Vagina (tissue), 2 donors: ENCODE data around the gene GLB1L3. TPM values are rescaled to one million over a fixed set of nuclear protein-coding genes. Genes with fewer than 3 reads are reported as not detected.

Source experiments
- DNase-seq, 2 donors: peaks; one replicate each; pipeline ENCODE4 v3.0.0-alpha.2; 2017; ENCODE audit errors: extremely low spot score in 2 of 2
- H3K27ac ChIP-seq: fragments of 200-600 bp; sonication (generic); one replicate; pipeline ENCODE4 v1.5.1; 2019
- H3K27me3 ChIP-seq: fragments of 200-600 bp; sonication (generic); one replicate; pipeline ENCODE4 v1.5.1; 2019
- H3K36me3 ChIP-seq, 2 donors: fragments of 200-600 bp; sonication (generic); one replicate each; pipeline ENCODE4 v1.5.1; 2017 to 2019
- H3K4me1 ChIP-seq: fragments of 200-600 bp; sonication (generic); one replicate; pipeline ENCODE4 v1.5.1; 2019
- H3K4me3 ChIP-seq, 2 donors: fragments of 200-600 bp; sonication (generic); 1 replicate in 1 of 2; 2 replicates in 1 of 2; pipeline ENCODE4 v1.5.1; 2016 to 2019
- H3K9me3 ChIP-seq: fragments of 200-600 bp; sonication (generic); one replicate; pipeline ENCODE4 v1.5.1; 2019
- CTCF ChIP-seq, 3 experiments: fragments of 450-650 bp in 2 of 3; fragments of 200-600 bp in 1 of 3; sonication (generic) in 1 of 3; IDR thresholded peaks; one replicate each; pipeline ENCODE4 v1.5.1; 2017 to 2019; ENCODE audit warnings: antibody characterized with exemption in 3 of 3, mild to moderate bottlenecking in 2 of 3, moderate library complexity in 2 of 3
- POLR2A ChIP-seq, 2 donors: fragments of 450-650 bp; IDR thresholded peaks; one replicate each; pipeline ENCODE4 v1.6.1; 2017; ENCODE audit warnings: antibody characterized with exemption in 2 of 2, mild to moderate bottlenecking in 2 of 2, moderate library complexity in 2 of 2
- POLR2AphosphoS5 ChIP-seq, 2 donors: sonication (generic); formaldehyde crosslinking; IDR thresholded peaks; one replicate each; pipeline ENCODE4 v1.9.0; 2017; ENCODE audit warnings: antibody characterized with exemption in 2 of 2, mild to moderate bottlenecking in 2 of 2, low read depth in 1 of 2; ENCODE audit not compliant: insufficient read depth in 1 of 2
- intact Hi-C: fragments of 100-400 bp; cut with DNase I; formaldehyde crosslinking; loops from one replicate; pipeline ENCODE4 v1.15.1; 2023
- total RNA-seq: library from RNA; depleted of rRNA; stranded (reverse); fragments of >200 nt; gene quantifications from one replicate; pipeline ENCODE4 v1.2.3, GENCODE V29; 2016

Gene GLB1L3
- total RNA-seq, 1 donor from 2014 or later, result 2.2 TPM

DNA sequence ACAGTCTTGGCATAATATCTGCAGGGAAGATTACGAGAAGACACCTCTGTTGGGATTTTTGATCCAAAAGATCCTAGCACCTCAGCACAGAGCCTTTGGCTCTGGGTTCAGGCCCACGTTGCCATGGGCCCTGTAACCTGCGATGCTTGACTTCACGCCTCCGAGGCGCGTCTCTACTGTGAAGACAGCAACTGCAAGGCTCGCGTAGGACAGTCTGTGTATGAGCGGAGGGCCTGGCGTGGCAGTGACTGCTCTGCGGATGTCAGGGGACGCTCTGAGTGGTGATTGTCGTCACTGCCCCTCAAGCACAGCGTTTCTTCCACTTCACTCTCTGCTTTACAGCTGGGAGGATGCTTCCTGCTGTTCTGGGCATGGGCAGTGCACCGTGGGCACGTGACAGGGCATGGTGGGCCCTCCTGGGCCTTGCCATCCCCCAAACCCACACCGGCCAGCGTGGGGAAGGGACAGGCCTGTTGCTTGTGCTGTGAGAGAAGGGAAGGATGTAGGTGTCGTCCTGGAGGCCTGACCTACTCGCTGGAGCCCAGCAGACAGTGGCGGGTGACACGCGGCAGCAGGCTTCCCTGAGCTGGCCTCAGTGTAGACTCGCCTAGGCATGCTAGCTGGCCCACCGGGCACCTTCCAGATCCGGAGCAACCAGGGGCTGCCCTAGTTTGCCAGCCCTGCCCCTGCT, 82.1 kb downstream of the GLB1L3 start:
- Histone ChIP-seq H3K9me3 (no peaks in the 10 kb centered on the region), H3K27ac (no peak overlapping the region), H3K27me3 (no peaks in the 10 kb centered on the region), H3K36me3 (no peaks in the 10 kb centered on the region), H3K4me3 (no peak overlapping the region), H3K4me1 (no peaks in the 10 kb centered on the region)
- TF ChIP-seq POLR2A (IDR thresholded peaks at IDR 0.05), result no peak
- no peak for DNase-seq
- intact Hi-C loops, result no loop called here

- H3K27me3 ChIP-seq, result no peaks in the 10 kb centered on the region
- no peaks in the 10 kb centered on the region for H3K36me3 ChIP-seq
- H3K9me3 ChIP-seq, result no peaks in the 10 kb centered on the region
- intact Hi-C loops, result no loop called here
- H3K4me3 ChIP-seq, result no peak overlapping the region
- H3K27ac ChIP-seq, result no peak overlapping the region
- TF ChIP-seq POLR2A (IDR thresholded peaks at IDR 0.05) (no peak), POLR2AphosphoS5 (IDR thresholded peaks at IDR 0.05; ENCODE audit: insufficient read depth in 1 of 2, low read depth in 1 of 2) (no peak), CTCF (IDR thresholded peaks at IDR 0.05) (no peak)
- no peak for DNase-seq
- H3K4me1 ChIP-seq, result no peaks in the 10 kb centered on the region
Observed at GRCh38 chr11:134358856-134359490, 82.8 kb downstream of the GLB1L3 start.

DNA sequence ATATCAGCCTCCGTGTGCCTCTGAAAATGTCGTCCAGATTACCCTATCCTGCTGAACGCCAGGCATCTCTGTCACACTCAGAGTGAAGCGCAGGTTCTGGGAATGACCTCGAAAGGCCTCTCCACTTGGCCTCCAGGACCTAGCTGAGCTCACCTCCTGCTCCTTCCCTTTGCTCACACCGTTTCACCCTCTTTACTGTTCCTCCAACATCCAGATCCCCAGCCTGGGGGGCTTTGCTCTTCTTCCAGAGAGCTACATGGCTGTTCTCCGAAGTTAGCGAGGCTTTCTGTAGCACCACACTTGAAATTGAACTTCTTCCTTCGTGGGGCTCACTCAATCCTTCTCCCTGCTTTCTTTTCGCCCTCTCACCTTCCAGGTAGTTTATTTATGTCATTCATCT, 83.5 kb downstream of the GLB1L3 start:
- TF ChIP-seq POLR2A (IDR thresholded peaks at IDR 0.05), result no peak
- TF ChIP-seq POLR2AphosphoS5 (IDR thresholded peaks at IDR 0.05; ENCODE audit: insufficient read depth in 1 of 2, low read depth in 1 of 2), result no peak
- TF ChIP-seq CTCF (IDR thresholded peaks at IDR 0.05), result no peak
- H3K36me3 ChIP-seq, result no peaks in the 10 kb centered on the region
- no peak overlapping the region for H3K27ac ChIP-seq
- no peaks in the 10 kb centered on the region for H3K9me3 ChIP-seq
- intact Hi-C loops, result no loop called here
- no peak overlapping the region for H3K4me3 ChIP-seq
- DNase-seq, result no peak
- H3K4me1 ChIP-seq, result no peaks in the 10 kb centered on the region
- no peaks in the 10 kb centered on the region for H3K27me3 ChIP-seq

- intact Hi-C loops, result no loop called here
- no peaks in the 10 kb centered on the region for H3K27me3 ChIP-seq
- no peak for DNase-seq
- H3K9me3 ChIP-seq, result no peaks in the 10 kb centered on the region
- H3K4me1 ChIP-seq, result no peaks in the 10 kb centered on the region
- peak; percentile 19 to 48 (median 20) for TF ChIP-seq CTCF (IDR thresholded peaks at IDR 0.05)
- TF ChIP-seq POLR2A (IDR thresholded peaks at IDR 0.05), result no peak
- no peak for TF ChIP-seq POLR2AphosphoS5 (IDR thresholded peaks at IDR 0.05; ENCODE audit: insufficient read depth in 1 of 2, low read depth in 1 of 2)
- H3K4me3 ChIP-seq, result no peak overlapping the region
- no peak overlapping the region for H3K27ac ChIP-seq
- no peaks in the 10 kb centered on the region for H3K36me3 ChIP-seq
Observed at GRCh38 chr11:134360050-134360835, 84.1 kb downstream of the GLB1L3 start.

GRCh38 chr11:134361661-134362060, 85.5 kb downstream of the GLB1L3 start:
- no peak for TF ChIP-seq POLR2AphosphoS5 (IDR thresholded peaks at IDR 0.05; ENCODE audit: insufficient read depth in 1 of 2, low read depth in 1 of 2)
- no peak for TF ChIP-seq CTCF (IDR thresholded peaks at IDR 0.05)
- TF ChIP-seq POLR2A (IDR thresholded peaks at IDR 0.05), result no peak
- H3K4me1 ChIP-seq, result no peaks in the 10 kb centered on the region
- no peak for DNase-seq

More at GRCh38 chr11:134361661-134362060, 85.5 kb downstream of the GLB1L3 start:
- no peak overlapping the region for H3K27ac ChIP-seq
- H3K36me3 ChIP-seq, result no peaks in the 10 kb centered on the region
- no peaks in the 10 kb centered on the region for H3K9me3 ChIP-seq
- no peak overlapping the region for H3K4me3 ChIP-seq
- intact Hi-C loops, result no loop called here
- H3K27me3 ChIP-seq, result no peaks in the 10 kb centered on the region
